NCI-H1417 treated with DMSO at 0.1 percent for 48 hours (cell line): ENCODE results near the gene ZNF283.
"Not testable (repeated sequence)": the region's sequence is repeated elsewhere in the genome, so short reads cannot be mapped to it uniquely, and the experiment has no call there.

Experiments
- DNase-seq: peaks from one replicate; lab custom pipeline; 2025; lab: John Stamatoyannopoulos, UW

Gene ZNF283

DNA sequence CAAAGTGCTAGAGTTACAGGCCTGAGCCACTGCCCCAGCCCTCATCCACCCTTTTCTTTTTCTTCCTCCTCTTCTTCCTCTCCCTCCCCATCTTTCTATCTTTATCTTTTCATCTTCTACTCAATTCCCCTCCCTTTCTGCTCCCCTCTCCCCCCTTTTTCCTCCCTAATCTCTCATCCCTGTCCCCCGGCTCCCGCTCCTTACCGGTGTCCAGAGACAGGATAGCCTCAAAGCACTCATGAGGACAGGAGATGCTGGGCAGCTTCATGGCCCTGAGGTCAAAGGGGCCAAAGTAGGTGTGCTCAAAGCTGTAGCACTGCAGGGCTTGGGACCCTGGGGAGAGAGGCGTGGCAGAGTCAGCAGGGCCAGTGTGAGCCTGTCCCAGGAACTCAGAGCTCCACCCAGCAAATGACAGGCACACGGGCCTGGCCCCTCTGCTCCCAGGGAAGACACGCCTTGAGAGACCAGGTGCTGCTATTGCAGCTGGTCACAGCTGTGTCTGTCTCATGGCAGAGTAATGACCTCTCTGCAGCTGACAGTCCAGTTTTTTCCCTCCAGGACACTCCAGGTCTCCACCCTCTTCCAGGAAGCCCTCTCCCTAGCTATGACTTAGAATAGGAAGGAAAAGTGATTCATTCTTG, 27.5 kb upstream of the ZNF283 start:
- no peak for DNase-seq

GRCh38 chr19:43802216-43802951, 24.7 kb upstream of the ZNF283 start, which contains the start of gene LYPD5:
LYPD5 (minus strand) TSS chr19:43802447; CDS start chr19:43802380, 67 bp downstream.
- no peak for DNase-seq

DNA sequence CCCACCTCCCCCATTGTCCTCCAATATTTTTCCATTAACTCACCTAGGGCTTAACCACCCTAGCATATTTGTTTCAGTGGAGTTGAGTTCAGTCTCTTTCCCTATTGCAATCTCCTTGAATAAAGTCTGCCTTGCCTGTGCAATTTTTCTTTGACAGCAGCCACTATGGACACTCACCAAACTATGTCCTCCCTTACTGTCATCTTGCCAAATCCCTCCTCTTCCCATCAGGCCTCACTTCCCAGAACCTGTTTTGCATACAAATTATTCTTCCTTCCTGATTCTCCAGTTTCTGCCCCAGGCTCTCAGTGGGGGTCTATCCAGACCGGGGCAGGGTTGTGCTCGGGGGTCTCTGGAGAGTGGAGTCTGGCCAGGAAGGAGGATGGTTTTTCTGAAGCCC, 22.7 kb upstream of the ZNF283 start:
- no peak for DNase-seq

DNA sequence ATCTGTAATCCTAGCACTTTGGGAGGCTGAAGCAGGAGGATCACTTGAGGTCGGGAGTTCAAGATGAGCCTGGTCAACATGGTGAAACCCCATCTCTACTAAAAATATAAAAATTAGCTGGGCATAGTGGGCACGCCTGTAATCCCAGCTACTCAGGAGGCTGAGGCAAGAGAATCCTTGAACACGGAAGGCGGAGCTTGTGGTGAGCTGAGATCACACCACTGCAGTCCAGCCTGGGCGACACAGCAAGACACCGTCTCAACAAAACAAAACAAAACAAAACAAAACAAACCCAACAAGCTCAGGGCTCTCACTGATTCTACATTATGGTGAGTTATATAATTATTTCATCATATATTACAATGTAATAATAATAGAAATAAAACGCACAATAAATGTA, 20.7 kb upstream of the ZNF283 start:
- not testable (repeated sequence) for DNase-seq

DNA sequence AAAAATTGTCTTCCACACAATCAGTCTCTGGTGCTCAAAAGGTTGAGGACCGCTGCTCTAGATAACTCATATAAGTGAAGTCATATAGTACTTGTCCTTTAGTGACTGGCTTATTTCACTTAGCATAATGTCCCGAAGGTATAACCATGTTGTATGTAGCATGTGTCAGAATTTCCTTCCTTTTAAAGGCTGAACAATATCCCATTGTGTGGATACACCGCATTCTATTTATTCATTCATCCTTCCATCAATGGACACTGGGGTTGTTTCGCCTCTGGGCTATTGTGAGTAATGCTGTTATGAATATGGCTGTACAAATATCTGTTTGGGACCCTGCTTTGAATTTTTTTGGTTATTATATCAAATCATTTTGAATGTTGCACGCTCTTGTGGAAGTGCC, 20.3 kb upstream of the ZNF283 start:
- no peak for DNase-seq

GRCh38 chr19:43807651-43808050, 19.5 kb upstream of the ZNF283 start:
- DNase-seq: no peak

GRCh38 chr19:43809762-43810696, 17.1 kb upstream of the ZNF283 start:
- no peak for DNase-seq

DNA sequence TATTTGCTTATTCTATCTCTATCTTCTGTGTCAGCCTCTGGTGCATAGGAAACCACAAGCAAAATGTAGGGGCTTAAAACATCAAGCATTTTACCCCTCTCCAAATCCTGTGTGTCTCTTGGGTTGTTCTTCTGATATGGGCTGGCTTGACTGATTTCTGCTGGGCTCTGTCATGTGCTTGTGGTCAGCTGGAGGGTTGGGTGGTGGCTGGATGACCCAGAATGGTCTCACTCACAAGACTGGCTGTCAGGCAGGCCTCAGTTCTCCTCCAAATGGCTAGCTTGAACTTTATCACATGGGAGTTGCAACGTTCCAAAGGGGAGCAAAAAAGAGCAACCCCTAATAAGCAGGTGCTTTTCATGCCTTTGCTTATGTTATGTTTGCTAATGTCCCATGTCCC, 15.3 kb upstream of the ZNF283 start:
- no peak for DNase-seq

DNA sequence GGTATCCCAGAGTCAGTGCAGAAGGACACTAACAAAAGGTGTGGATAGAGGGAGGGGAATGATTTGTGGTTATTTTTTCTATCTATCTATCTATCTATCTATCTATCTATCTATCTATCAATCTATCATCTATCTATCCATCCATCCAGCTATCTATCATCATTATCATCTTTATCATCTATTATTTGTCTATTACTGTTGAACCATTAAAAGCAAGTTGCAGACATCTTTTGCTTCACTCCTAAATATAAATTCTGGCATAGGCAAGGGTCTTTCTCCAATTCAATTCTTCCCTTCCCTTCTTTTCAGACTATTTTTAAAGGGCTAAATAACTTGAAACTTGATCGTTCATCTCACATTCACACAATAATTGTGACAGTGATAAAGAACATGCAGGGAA, 14.9 kb upstream of the ZNF283 start:
- no peak for DNase-seq

GRCh38 chr19:43812688-43813087, 14.4 kb upstream of the ZNF283 start:
- no peak for DNase-seq

DNA sequence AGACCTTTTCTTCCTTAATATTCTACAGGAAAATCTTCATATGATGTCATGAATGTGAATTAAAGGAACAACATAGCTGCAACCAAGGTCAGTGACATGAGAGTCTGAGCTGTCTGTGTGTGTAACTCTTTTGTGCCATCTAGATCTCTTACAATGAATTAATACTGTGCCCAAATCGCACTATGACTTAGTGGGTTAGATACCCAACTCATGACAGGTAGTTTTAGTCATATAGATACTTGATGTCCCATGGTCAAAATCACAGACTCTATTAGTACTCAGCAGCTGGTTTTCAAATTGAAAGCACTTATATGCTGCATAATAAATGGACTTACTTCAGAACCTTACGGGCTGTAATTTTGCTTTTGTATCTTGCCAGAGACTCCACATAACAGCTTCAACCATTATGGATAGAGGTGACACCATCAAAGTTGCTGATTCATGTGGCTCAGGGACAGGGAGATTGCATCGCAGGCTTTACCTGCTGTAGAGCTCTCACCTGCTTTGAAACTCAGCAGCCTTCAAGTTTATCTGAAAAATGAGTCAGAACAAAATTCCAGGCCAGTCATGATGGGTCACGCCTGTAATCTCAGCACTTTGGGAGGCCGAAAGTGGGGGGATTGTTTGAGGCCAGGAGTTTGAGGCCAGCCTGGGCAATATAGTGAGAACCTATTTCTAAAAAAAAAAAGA, 12.3 kb upstream of the ZNF283 start:
- no peak for DNase-seq

DNA sequence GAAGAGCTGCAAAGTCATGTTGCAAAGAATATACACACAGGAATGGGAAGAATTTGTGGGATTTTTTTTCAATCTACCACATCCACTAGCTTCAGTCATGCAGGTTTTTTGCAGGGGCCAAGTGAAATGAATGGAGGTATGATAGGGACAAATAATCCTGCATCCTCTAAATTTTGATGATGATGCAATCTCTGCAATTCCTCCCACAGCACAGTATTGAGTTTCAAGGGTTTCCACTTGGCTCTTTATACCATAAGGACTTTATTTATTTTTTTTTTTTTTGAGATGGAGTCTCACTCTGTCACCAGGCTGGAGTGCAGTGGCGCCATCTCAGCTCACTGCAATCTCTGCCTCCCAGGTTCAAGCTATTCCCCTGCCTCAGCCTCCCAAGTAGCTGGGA, 9.7 kb upstream of the ZNF283 start:
- not testable (repeated sequence) for DNase-seq

GRCh38 chr19:43818500-43818899, 8.6 kb upstream of the ZNF283 start:
- no peak for DNase-seq

GRCh38 chr19:43820098-43820883, 6.8 kb upstream of the ZNF283 start:
- DNase-seq: no peak

DNA sequence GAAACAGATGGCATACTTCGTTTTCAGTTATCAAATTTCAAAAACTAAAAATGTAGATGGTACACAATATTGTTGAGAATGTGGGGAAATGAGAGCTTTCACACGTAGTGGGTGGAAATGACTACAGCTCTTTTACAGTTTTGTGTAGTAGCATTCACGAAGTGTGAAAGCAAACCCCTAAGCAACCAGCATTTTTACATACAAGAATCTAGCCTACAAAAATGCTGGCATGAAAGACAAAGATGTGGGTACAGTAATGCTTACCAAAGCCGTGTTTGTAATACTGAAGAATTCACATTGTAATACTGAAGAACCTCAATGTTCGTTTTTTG, 6.3 kb upstream of the ZNF283 start:
- DNase-seq: no peak

- DNase-seq: not testable (repeated sequence)
Measured at GRCh38 chr19:43823856-43824255, 3.3 kb upstream of the ZNF283 start.

DNA sequence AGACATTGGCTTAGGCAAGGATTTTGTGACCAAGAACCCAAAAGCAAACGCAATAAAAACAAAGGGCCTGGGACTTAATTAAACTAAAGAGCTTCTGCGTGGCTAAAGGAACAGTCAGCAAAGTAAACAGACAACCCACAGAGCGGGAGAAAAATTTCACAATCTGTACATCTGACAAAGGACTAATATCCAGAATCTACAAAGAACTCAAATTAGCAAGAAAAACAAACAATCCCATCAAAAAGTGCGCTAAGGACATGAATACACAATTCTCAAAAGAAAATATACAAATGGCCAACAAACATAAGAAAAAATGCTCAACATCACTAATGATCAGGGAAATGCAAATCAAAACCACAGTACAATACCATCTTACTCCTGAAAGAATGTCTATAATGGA, 2.5 kb upstream of the ZNF283 start:
- not testable (repeated sequence) for DNase-seq

GRCh38 chr19:43839139-43839538, 12.0 kb downstream of the ZNF283 start:
- no peak for DNase-seq

- DNase-seq: no peak
Measured at GRCh38 chr19:43842007-43842406, 14.9 kb downstream of the ZNF283 start.

- no peak for DNase-seq
Measured at GRCh38 chr19:43847246-43847645, 20.1 kb downstream of the ZNF283 start.

DNA sequence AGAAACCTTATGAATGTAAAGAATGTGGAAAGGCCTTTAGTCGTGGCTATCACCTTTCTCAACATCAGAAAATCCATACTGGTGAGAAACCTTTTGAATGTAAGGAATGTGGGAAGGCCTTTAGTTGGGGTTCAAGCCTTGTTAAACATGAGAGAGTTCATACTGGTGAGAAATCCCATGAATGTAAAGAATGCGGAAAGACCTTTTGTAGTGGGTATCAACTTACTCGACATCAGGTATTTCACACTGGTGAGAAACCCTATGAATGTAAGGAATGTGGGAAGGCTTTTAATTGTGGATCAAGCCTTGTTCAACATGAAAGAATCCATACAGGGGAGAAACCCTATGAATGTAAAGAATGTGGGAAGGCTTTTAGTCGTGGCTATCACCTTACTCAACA, 20.8 kb downstream of the ZNF283 start:
- DNase-seq: no peak
